Memory B cell (primary cell): ENCODE measurements around the gene RBMS3.
"Not testable (repeated sequence)": the region's sequence is repeated elsewhere in the genome, so short reads cannot be mapped to it uniquely, and the experiment has no call there.

Experiments used
- ATAC-seq: fragments of 150-1000 bp; cut with Tn5 transposase; 2 replicates; pipeline ENCODE4 v1.10.0; 2021; ENCODE audit warnings: low read depth, mild to moderate bottlenecking, moderate library complexity
- DNase-seq, 2 donors: peaks; one replicate each; pipeline ENCODE4 v3.0.0; 2022; ENCODE audit warnings: low spot score in 2 of 2
- H3K27ac Mint-ChIP-seq: one replicate; pipeline ENCODE4 v1.8.0; 2022; ENCODE audit warnings: mild to moderate bottlenecking, moderate library complexity, mixed read lengths
- H3K27me3 Mint-ChIP-seq: one replicate; pipeline ENCODE4 v1.8.0; 2022; ENCODE audit warnings: mixed read lengths
- H3K36me3 Mint-ChIP-seq: one replicate; pipeline ENCODE4 v1.8.0; 2022; ENCODE audit warnings: mild to moderate bottlenecking, mixed read lengths
- H3K4me1 Mint-ChIP-seq: one replicate; pipeline ENCODE4 v1.8.0; 2022; ENCODE audit warnings: mixed read lengths
- H3K4me3 Mint-ChIP-seq: one replicate; pipeline ENCODE4 v1.8.0; 2022; ENCODE audit warnings: mild to moderate bottlenecking, moderate library complexity, mixed read lengths
- H3K9me3 Mint-ChIP-seq: one replicate; pipeline ENCODE4 v1.8.0; 2022; ENCODE audit warnings: mixed read lengths

The RBMS3 gene

GRCh38 chr3:29447946-29448627 is 167.2 kb downstream of the RBMS3 start:
- H3K36me3 Mint-ChIP-seq = no peaks in the 10 kb centered on the region
- no peaks in the 10 kb centered on the region for H3K4me1 Mint-ChIP-seq
- no peak overlapping the region for H3K27ac Mint-ChIP-seq
- ATAC-seq = no peak
- peaks cover 7% of the 10 kb centered on the region for H3K9me3 Mint-ChIP-seq
- no peak overlapping the region for H3K4me3 Mint-ChIP-seq
- H3K27me3 Mint-ChIP-seq = no peaks in the 10 kb centered on the region
- DNase-seq = no peak

DNA sequence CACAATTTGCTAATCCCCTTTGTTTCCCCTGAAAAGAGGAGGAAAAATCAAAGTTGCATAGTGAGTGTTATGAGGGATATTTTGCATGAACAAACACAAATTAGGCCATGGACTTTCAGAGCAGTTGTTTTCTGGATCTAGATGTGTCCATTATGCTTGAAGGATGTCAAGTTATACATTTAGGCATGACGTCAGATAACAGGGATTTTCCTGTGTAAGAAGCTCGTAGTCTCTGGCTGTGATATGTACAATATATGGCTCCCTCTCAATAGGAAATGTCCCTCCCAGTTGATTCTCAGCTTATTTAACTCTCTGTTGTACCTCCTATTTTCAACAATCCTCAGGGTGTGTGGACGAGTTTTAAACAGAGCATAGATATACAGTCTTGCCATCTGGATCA is 171.0 kb downstream of the RBMS3 start:
- DNase-seq = no peak
- ATAC-seq = no peak
- H3K9me3 Mint-ChIP-seq = peaks cover 3% of the 10 kb centered on the region
- H3K4me1 Mint-ChIP-seq = no peaks in the 10 kb centered on the region
- H3K27ac Mint-ChIP-seq = no peak overlapping the region
- no peak overlapping the region for H3K4me3 Mint-ChIP-seq
- H3K27me3 Mint-ChIP-seq = no peaks in the 10 kb centered on the region
- no peaks in the 10 kb centered on the region for H3K36me3 Mint-ChIP-seq

- Mint-ChIP-seq H3K36me3 (no peaks in the 10 kb centered on the region), H3K9me3 (peaks cover 8% of the 10 kb centered on the region), H3K4me1 (no peaks in the 10 kb centered on the region), H3K27ac (no peak overlapping the region), H3K4me3 (no peak overlapping the region), H3K27me3 (no peaks in the 10 kb centered on the region)
- DNase-seq (no peak), ATAC-seq (no peak)
Measured at GRCh38 chr3:29452934-29453283, 172.0 kb downstream of the RBMS3 start.

DNA sequence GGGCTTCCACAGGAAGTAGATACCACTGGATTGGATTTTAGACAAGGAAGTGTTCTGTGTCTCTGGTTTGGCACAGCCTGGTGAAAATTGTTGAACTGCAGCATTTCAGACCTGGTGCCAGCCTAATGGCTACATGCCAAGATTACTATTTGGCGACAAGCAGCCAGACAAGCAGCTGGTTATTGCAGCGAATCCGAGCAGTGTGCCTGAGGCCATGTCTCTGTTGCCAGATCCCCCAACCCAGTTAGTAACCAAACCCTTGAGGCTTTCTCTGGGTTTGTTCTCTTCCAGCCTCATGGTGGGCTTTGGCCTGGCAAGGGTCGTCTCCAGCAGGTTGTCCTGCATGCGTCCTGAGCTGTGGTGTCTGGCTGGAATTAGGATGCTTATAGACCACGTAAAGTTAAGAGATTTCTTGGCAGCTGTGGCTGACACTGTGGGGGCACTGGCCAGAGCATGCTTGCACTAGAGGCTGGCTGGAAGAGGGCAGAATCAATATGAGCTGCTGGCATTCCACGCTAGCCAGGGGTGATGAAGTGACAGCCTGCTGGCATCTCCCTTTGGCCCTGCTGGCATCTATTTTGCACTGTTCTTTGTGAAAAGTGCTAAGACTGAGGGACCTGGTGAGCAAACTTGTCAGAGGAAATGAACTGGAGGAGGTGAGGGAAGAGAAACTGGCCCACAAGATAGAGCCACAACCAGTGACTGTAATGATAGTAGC is 172.6 kb downstream of the RBMS3 start:
- H3K27me3 Mint-ChIP-seq = no peaks in the 10 kb centered on the region
- peaks cover 8% of the 10 kb centered on the region for H3K9me3 Mint-ChIP-seq
- H3K4me1 Mint-ChIP-seq = no peaks in the 10 kb centered on the region
- ATAC-seq = no peak
- no peak overlapping the region for H3K27ac Mint-ChIP-seq
- DNase-seq = no peak
- no peak overlapping the region for H3K4me3 Mint-ChIP-seq
- H3K36me3 Mint-ChIP-seq = no peaks in the 10 kb centered on the region

GRCh38 chr3:29454161-29454611 is 173.3 kb downstream of the RBMS3 start:
- no peak for ATAC-seq
- Mint-ChIP-seq H3K27me3 (no peaks in the 10 kb centered on the region), H3K27ac (no peak overlapping the region)

GRCh38 chr3:29456901-29457300 is 176.0 kb downstream of the RBMS3 start:
- H3K4me3 Mint-ChIP-seq = no peak overlapping the region
- H3K4me1 Mint-ChIP-seq = no peaks in the 10 kb centered on the region
- H3K9me3 Mint-ChIP-seq = peaks cover 6% of the 10 kb centered on the region
- H3K36me3 Mint-ChIP-seq = no peaks in the 10 kb centered on the region
- no peaks in the 10 kb centered on the region for H3K27me3 Mint-ChIP-seq
- H3K27ac Mint-ChIP-seq = no peak overlapping the region
- DNase-seq = no peak
- no peak for ATAC-seq

More at GRCh38 chr3:29454161-29454611, 173.3 kb downstream of the RBMS3 start:
- Mint-ChIP-seq H3K9me3 (peaks cover 8% of the 10 kb centered on the region), H3K36me3 (no peaks in the 10 kb centered on the region), H3K4me3 (no peak overlapping the region), H3K4me1 (no peaks in the 10 kb centered on the region)
- no peak for DNase-seq

GRCh38 chr3:29463304-29463703 is 182.4 kb downstream of the RBMS3 start:
- no peak for DNase-seq
- no peaks in the 10 kb centered on the region for H3K36me3 Mint-ChIP-seq
- no peaks in the 10 kb centered on the region for H3K4me1 Mint-ChIP-seq
- H3K27me3 Mint-ChIP-seq = no peaks in the 10 kb centered on the region
- no peak overlapping the region for H3K27ac Mint-ChIP-seq
- no peak overlapping the region for H3K4me3 Mint-ChIP-seq
- ATAC-seq = no peak
- no peaks in the 10 kb centered on the region for H3K9me3 Mint-ChIP-seq

GRCh38 chr3:29465836-29466235 is 185.0 kb downstream of the RBMS3 start:
- H3K9me3 Mint-ChIP-seq = no peaks in the 10 kb centered on the region
- H3K4me1 Mint-ChIP-seq = no peaks in the 10 kb centered on the region
- H3K4me3 Mint-ChIP-seq = no peak overlapping the region
- H3K36me3 Mint-ChIP-seq = no peaks in the 10 kb centered on the region
- no peaks in the 10 kb centered on the region for H3K27me3 Mint-ChIP-seq
- no peak for DNase-seq
- no peak for ATAC-seq
- H3K27ac Mint-ChIP-seq = no peak overlapping the region

DNA sequence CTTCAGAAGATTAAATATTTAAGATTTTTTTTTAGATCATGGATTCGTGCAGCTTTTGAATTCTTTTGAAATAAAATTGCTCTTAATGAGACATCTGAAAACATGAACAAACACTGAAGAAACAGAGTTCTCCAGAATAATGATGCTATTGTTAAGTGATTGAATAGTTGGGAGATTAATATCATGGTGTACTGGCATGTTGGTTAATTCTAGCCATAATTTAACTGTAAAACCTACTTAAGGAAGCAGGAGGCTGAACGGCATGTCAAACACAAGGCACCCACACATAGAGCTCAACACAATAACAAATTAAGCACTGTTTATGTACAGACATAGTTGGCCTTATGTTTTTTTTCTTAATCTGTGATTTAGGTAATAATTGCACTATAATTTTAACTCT is 185.6 kb downstream of the RBMS3 start:
- no peaks in the 10 kb centered on the region for H3K27me3 Mint-ChIP-seq
- H3K9me3 Mint-ChIP-seq = no peaks in the 10 kb centered on the region
- no peak overlapping the region for H3K27ac Mint-ChIP-seq
- H3K4me1 Mint-ChIP-seq = no peaks in the 10 kb centered on the region
- DNase-seq (no peak), ATAC-seq (no peak)
- H3K36me3 Mint-ChIP-seq = no peaks in the 10 kb centered on the region
- no peak overlapping the region for H3K4me3 Mint-ChIP-seq

DNA sequence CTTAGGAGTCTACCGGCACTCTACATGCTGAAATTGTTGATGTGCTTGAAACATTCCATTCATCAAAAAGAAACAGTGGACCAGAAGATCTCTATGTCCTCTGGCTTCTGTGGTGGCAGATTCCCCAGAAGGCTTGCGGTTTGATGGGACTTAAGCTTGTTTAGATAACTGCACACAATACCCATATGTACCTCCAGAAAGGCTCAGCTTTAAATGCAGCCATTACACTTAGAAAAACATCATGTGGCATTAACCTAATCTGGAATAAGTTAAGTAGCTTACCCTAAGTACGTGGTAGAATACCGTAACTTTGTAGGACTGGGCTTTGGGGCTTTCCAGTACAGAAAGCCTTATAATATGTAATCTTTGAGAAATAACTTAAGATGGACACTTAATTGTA is 187.3 kb downstream of the RBMS3 start:
- DNase-seq (no peak), ATAC-seq (no peak)
- Mint-ChIP-seq H3K27ac (no peak overlapping the region), H3K9me3 (no peaks in the 10 kb centered on the region), H3K27me3 (no peaks in the 10 kb centered on the region), H3K4me3 (no peak overlapping the region), H3K36me3 (no peaks in the 10 kb centered on the region), H3K4me1 (no peaks in the 10 kb centered on the region)

DNA sequence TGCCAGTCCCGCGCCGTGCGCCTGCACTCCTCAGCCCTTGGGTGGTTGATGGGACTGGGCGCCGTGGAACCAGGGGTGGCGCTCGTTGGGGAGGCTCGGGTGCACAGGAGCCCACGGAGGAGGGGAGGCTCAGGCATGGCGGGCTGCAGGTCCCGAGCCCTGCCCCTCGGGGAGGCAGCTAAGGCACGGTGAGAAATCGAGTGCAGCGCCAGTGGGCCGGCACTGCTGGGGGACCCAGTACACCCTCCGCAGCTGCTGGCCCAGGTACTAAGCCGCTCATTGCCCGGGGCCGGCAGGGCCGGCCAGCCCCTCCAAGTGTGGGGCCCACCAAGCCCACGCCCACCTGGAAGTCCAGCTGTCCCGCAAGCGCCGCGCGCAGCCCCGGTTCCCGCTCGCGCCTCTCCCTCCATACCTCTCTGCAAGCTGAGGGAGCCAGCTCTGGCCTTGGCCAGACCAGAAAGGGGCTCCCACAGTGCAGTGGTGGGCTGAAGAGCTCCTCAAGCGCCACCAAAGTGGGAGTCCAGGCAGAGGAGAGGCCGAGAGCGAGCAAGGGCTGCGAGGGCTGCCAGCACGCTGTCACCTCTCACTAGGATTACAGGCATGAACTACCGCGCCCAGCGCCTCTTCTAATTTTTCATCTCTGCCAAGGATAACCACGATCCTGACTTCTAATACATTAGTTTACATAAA is 192.8 kb downstream of the RBMS3 start:
- not testable (repeated sequence) for ATAC-seq, H3K4me1 Mint-ChIP-seq, H3K36me3 Mint-ChIP-seq, H3K27me3 Mint-ChIP-seq, H3K4me3 Mint-ChIP-seq, H3K27ac Mint-ChIP-seq, H3K9me3 Mint-ChIP-seq, DNase-seq

GRCh38 chr3:29475305-29475840 is 194.5 kb downstream of the RBMS3 start:
- Mint-ChIP-seq H3K36me3 (no peaks in the 10 kb centered on the region), H3K4me3 (no peak overlapping the region), H3K27me3 (no peaks in the 10 kb centered on the region), H3K9me3 (peaks cover 2% of the 10 kb centered on the region), H3K4me1 (no peaks in the 10 kb centered on the region), H3K27ac (no peak overlapping the region)
- no peak for DNase-seq
- ATAC-seq = no peak

- ATAC-seq = no peak
- no peak overlapping the region for H3K27ac Mint-ChIP-seq
- no peak for DNase-seq
- no peaks in the 10 kb centered on the region for H3K36me3 Mint-ChIP-seq
- H3K9me3 Mint-ChIP-seq = peaks cover 2% of the 10 kb centered on the region
- no peak overlapping the region for H3K4me3 Mint-ChIP-seq
- no peaks in the 10 kb centered on the region for H3K4me1 Mint-ChIP-seq
- H3K27me3 Mint-ChIP-seq = no peaks in the 10 kb centered on the region
Measured at GRCh38 chr3:29475854-29476253, 195.0 kb downstream of the RBMS3 start.

GRCh38 chr3:29478611-29479010 is 197.7 kb downstream of the RBMS3 start:
- Mint-ChIP-seq H3K4me1 (no peaks in the 10 kb centered on the region), H3K4me3 (no peak overlapping the region)
- no peak for DNase-seq

More at GRCh38 chr3:29478611-29479010, 197.7 kb downstream of the RBMS3 start:
- Mint-ChIP-seq H3K27ac (no peak overlapping the region), H3K36me3 (no peaks in the 10 kb centered on the region), H3K27me3 (no peaks in the 10 kb centered on the region), H3K9me3 (peaks cover 2% of the 10 kb centered on the region)
- no peak for ATAC-seq
